ENCODE measurements around the gene SGMS1. TPM values are rescaled to one million over a fixed set of nuclear protein-coding genes. Genes with fewer than 3 reads are reported as not detected.

Gene SGMS1
- total RNA-seq, 1 donor from 2014 or later: 25.6 TPM

DNA sequence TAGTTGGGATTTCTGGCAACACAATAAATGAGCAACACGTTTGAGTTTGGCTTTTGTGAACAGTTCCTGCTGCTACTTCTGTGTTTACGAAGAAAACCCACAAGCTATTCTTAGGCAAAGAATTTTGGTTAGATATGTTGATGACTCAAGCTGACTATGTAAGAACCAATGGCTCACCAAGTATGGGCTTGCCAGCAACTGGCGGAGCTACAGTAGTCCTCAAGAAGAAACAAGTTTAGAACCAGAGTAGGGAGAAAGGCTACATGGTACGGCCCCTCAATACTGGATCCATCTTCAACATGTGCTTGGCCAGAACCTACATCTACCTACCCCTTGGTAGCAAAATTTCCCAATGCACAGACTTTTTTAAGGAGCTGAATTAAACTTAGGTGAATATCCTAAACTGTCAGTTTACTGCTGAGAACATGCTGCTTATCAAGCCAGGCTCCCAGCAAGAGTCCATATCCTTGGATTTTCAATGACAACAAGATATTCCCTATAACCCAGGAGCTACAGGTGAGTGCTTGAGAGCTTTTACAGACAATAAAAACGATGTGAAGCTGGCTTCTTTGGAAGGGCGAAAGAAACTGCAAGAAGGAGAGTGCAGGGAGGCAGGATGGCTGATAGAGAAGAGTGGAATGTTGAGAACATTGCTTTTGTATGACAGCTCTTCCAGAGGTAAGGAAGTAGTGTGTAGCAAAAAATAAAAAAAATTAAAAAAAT is 298.1 kb downstream of the SGMS1 start:
- FAIRE-seq: peak; percentile 97
- peak; percentile 99 for DNase-seq (ENCODE audit: low read depth)
- peak overlapping the region; percentile 74 for H3K9ac ChIP-seq (ENCODE audit: low read length)
- peak overlapping the region; percentile 85 for H3K27ac ChIP-seq (ENCODE audit: low read depth, low read length)
- Mint-ChIP-seq H3K27me3 (ENCODE audit: low read depth, unreplicated experiment) (no peaks in the 10 kb centered on the region), H3K36me3 (ENCODE audit: low read depth, unreplicated experiment) (no peaks in the 10 kb centered on the region), H3K27ac (ENCODE audit: unreplicated experiment) (peak overlapping the region; percentile 95), H3K4me3 (ENCODE audit: unreplicated experiment) (no peak overlapping the region), H3K4me1 (ENCODE audit: low read depth, unreplicated experiment) (peaks cover 22% of the 10 kb centered on the region), H3K9me3 (ENCODE audit: unreplicated experiment) (no peaks in the 10 kb centered on the region)
- H3K79me2 ChIP-seq (ENCODE audit: insufficient read depth, low read length): no peaks in the 10 kb centered on the region
- peaks cover 33% of the 10 kb centered on the region for H3K4me1 ChIP-seq (ENCODE audit: insufficient read depth, low read length)
- no peaks in the 10 kb centered on the region for H3K9me3 ChIP-seq (ENCODE audit: insufficient read depth, low read depth, low read length)
- no peaks in the 10 kb centered on the region for H3K36me3 ChIP-seq (ENCODE audit: insufficient read depth, low read length)
- no peaks in the 10 kb centered on the region for H3K27me3 ChIP-seq (ENCODE audit: insufficient read depth, low read length)
- peak overlapping the region; percentile 55 for H3K4me3 ChIP-seq (ENCODE audit: insufficient read depth, low read depth, low read length)
- no peak for TF ChIP-seq EZH2 (IDR thresholded peaks at IDR 0.05; ENCODE audit: insufficient read depth, low read length)
- TF ChIP-seq, protein P1, sequence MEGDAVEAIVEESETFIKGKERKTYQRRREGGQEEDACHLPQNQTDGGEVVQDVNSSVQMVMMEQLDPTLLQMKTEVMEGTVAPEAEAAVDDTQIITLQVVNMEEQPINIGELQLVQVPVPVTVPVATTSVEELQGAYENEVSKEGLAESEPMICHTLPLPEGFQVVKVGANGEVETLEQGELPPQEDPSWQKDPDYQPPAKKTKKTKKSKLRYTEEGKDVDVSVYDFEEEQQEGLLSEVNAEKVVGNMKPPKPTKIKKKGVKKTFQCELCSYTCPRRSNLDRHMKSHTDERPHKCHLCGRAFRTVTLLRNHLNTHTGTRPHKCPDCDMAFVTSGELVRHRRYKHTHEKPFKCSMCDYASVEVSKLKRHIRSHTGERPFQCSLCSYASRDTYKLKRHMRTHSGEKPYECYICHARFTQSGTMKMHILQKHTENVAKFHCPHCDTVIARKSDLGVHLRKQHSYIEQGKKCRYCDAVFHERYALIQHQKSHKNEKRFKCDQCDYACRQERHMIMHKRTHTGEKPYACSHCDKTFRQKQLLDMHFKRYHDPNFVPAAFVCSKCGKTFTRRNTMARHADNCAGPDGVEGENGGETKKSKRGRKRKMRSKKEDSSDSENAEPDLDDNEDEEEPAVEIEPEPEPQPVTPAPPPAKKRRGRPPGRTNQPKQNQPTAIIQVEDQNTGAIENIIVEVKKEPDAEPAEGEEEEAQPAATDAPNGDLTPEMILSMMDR (IDR thresholded peaks at IDR 0.05; ENCODE audit: insufficient read depth, low read depth, low read length): no peak
- peak overlapping the region; percentile 87 for H3K4me2 ChIP-seq (ENCODE audit: low read length)
- no peak overlapping the region for H2AFZ ChIP-seq (ENCODE audit: low read depth, low read length)
- no peaks in the 10 kb centered on the region for H4K20me1 ChIP-seq (ENCODE audit: insufficient read depth, low read length)

- peaks cover 22% of the 10 kb centered on the region for H3K4me1 Mint-ChIP-seq (ENCODE audit: low read depth, unreplicated experiment)
- peak overlapping the region; percentile 85 for H3K27ac ChIP-seq (ENCODE audit: low read depth, low read length)
- no peaks in the 10 kb centered on the region for H3K27me3 ChIP-seq (ENCODE audit: insufficient read depth, low read length)
- H2AFZ ChIP-seq (ENCODE audit: low read depth, low read length): no peak overlapping the region
- no peaks in the 10 kb centered on the region for H3K9me3 ChIP-seq (ENCODE audit: insufficient read depth, low read depth, low read length)
- peak overlapping the region; percentile 95 for H3K27ac Mint-ChIP-seq (ENCODE audit: unreplicated experiment)
- no peaks in the 10 kb centered on the region for H4K20me1 ChIP-seq (ENCODE audit: insufficient read depth, low read length)
- DNase-seq (ENCODE audit: low read depth): no peak
- no peak for TF ChIP-seq EZH2 (IDR thresholded peaks at IDR 0.05; ENCODE audit: insufficient read depth, low read length)
- TF ChIP-seq, protein P1 (IDR thresholded peaks at IDR 0.05; ENCODE audit: insufficient read depth, low read depth, low read length): no peak
- H3K79me2 ChIP-seq (ENCODE audit: insufficient read depth, low read length): no peaks in the 10 kb centered on the region
- no peak overlapping the region for H3K4me3 ChIP-seq (ENCODE audit: insufficient read depth, low read depth, low read length)
- peaks cover 2% of the 10 kb centered on the region for H3K9me3 Mint-ChIP-seq (ENCODE audit: unreplicated experiment)
- FAIRE-seq: no peak
- H3K4me1 ChIP-seq (ENCODE audit: insufficient read depth, low read length): peaks cover 33% of the 10 kb centered on the region
- no peak overlapping the region for H3K4me3 Mint-ChIP-seq (ENCODE audit: unreplicated experiment)
- no peak overlapping the region for H3K9ac ChIP-seq (ENCODE audit: low read length)
- H3K36me3 ChIP-seq (ENCODE audit: insufficient read depth, low read length): no peaks in the 10 kb centered on the region
- no peaks in the 10 kb centered on the region for H3K27me3 Mint-ChIP-seq (ENCODE audit: low read depth, unreplicated experiment)
- no peaks in the 10 kb centered on the region for H3K36me3 Mint-ChIP-seq (ENCODE audit: low read depth, unreplicated experiment)
- peak overlapping the region; percentile 87 for H3K4me2 ChIP-seq (ENCODE audit: low read length)
These were observed 298.9 kb downstream of the SGMS1 start for GRCh38 chr10:50324680-50325393.
